ENCODE results near the gene RNF212.
A peak's percentile ranks its signal among the peaks of the same experiment; 100 is the strongest.
"Not testable (repeated sequence)": the region's sequence is repeated elsewhere in the genome, so short reads cannot be mapped to it uniquely, and the experiment has no call there.

The RNF212 gene

DNA sequence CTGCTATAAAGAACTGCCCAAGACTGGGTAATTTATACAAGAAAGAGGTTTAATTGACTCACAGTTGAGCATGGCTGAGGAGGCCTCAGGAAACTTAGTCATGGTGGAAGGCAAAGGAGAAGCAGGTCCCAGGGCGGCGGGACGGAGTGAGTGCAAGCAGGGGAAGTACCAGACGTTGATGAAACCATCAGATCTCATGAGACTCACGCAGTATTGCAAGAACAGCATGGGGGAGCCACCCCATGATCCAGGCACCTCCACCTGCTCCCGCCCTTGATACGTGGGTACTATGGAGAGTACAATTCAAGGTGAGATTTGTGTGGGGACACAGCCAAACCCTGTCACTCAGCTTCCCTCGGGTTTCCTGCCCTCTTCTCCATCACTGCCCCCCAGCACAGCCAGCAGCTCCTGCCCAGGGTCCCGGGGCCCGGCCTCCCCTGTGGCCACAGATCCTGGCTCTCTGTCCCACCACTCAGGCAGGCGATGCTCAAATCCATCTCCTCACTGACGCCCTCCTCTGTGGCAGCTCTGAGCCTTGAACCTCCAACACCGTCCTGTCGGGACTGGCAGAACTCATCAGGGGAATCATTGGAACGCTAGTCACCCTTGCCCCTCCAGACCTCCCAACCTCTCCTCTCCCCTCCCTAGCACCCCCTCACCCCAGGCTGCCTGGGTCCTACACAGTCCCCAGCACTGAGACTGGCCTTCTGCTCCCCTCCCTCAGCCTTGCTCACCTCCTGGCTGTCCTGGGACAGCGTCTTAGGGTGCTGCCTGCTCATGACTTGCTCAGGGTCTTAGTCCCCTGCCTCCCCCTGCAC lies 64.4 kb downstream of the RNF212 start:
- peak; percentile 46 to 56 for DNase-seq (ENCODE audit: low read depth in 2 of 2)

DNA sequence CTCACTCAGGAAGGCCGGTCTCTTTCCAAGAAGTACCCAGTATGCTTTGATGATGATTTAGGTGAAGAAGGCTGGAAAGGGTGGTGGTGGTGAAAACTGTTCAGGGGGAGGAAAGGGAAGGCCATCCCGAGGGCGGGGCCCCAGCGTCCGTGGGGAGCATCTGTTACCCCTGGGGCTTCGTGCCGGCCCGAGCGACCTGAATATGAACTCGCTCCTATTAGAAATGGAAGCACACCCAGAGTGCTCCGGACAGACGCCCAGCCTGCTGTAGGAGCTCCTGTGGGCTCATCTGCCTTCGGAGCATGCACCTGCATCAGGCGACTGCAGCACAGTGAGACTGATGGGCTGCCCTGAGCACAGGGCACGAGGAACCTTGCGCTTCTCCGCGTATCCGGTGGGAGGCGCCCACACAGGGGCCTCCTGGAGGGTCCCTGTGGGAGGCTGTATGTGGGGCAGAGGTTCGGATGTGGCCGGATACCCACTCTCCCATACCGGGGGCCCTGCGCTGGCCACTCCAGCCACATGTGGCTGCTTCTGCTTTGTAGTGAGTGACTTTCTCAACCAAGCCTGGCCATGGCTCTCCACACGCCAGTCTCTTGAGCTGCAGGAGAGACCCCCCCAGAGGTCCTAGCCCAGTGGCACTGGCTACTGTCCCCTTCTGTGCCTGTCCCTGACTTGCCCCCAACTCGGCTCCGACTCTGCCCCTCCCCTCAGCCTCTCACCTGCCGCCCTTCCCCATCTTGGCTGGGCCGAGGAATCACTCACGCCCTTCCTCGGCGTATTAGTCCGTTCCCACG lies 65.2 kb downstream of the RNF212 start:
- DNase-seq (ENCODE audit: low read depth in 2 of 2): no peak

DNA sequence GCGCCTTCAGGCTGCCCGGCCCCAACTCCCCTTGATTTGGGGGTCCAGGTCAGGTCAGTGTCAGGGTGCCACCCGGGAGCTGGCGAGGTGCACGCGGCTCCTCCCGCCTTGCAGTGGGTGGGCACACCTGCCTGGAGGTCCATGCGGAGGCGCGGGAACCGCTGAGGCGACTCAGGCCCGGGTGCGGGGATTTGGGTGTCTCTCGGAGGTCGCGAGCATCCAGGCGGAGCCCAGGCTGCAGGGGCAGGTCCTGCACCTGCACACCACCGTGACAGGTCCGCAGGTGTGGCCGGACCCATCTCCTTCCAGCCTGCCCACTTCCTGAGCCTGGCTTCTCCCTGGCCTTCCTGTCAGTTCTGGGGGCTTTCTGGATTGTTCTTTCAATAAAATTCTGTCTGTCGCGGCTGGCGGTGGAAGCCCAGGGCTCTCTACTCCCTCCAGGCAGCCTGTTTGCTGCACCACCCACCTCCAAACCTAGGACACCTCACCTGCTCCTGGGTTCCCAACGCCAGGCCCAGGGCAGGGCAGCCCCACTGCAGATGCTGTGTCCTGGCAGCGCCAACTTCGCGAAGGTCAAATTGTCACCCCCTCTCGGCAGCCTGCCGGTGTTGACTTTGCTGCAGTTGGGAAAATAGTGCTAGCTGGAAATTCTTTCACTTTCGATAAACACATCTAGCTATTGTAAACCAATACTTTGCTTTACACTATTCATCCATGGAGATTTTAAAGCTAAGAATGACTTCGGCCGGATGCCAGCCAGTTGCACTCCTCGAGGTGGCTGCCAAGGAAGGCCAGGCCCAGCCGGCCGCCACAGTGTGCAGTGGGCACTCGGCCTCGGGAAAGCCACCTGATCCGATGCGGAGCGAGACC lies 66.0 kb downstream of the RNF212 start:
- DNase-seq (ENCODE audit: low read depth in 2 of 2): no peak

DNA sequence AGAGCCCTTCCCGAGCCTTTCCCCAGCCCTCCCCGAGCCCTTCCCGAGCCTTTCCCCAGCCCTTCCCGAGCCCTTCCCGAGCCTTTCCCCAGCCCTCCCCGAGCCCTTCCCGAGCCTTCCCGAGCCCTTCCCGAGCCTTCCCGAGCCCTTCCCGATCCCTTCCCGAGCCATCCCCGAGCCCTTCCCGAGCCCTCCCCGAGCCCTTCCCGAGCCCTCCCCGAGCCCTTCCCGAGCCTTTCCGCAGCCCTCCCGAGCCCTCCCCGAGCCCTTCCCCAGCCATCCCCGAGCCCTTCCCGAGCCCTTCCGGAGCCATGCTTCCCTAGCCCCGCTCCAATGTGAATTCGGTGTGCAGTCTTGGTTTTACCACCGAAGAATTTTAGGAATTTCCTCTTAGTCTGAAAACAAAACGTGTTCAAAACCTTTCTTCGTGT lies 66.8 kb downstream of the RNF212 start:
- DNase-seq (ENCODE audit: low read depth in 2 of 2): not testable (repeated sequence)

DNA sequence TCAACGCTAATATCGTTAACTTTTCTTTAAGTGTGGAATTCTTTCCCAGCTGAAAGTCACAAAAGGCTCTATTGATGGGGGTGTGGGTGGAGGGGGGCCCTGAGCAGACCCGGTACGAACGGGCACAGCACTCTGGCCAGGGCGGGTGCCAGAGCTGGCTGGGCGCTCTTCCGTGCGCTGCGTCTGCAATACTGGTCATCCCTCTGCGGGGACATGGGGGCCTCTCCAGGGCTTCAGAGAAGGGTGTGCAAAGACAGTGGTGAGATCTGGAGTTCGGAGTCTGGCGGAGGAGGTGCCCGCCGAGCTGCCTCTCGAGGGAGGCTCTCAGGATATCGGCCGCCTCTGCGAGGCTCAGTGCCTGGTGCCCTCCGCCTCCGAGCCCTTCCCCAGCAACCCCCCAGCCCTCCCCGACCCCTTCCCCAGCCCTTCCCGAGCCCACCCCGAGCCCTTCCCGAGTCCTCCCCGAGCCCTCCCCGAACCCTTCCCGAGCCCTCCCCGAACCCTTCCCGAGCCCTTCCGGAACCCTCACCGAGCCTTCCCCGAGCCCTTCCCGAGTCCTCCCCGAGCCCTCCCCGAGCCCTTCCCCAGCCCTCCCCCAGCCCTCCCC lies 67.7 kb downstream of the RNF212 start:
- no peak for DNase-seq (ENCODE audit: low read depth in 2 of 2)

DNA sequence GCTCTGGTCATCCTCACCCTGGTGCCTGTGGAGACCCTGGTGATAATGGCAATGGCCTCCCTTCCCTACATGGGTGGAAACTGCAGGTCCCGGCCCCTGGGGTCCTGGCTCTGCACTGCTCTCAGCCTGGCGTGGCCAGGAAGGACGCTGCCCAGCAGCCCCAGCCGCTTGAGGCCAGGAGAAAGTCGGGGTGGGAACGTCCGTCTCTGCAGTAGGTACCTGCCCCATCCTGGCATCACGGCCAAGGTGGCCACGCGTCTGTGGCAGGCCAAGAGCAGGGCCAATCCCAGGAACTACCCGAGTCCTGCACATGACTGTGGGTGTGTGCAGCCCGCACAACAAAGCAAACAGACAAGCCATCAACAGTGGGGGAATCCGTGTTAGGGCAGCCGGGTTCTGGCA lies 68.2 kb downstream of the RNF212 start:
- no peak for DNase-seq (ENCODE audit: low read depth in 2 of 2)

DNA sequence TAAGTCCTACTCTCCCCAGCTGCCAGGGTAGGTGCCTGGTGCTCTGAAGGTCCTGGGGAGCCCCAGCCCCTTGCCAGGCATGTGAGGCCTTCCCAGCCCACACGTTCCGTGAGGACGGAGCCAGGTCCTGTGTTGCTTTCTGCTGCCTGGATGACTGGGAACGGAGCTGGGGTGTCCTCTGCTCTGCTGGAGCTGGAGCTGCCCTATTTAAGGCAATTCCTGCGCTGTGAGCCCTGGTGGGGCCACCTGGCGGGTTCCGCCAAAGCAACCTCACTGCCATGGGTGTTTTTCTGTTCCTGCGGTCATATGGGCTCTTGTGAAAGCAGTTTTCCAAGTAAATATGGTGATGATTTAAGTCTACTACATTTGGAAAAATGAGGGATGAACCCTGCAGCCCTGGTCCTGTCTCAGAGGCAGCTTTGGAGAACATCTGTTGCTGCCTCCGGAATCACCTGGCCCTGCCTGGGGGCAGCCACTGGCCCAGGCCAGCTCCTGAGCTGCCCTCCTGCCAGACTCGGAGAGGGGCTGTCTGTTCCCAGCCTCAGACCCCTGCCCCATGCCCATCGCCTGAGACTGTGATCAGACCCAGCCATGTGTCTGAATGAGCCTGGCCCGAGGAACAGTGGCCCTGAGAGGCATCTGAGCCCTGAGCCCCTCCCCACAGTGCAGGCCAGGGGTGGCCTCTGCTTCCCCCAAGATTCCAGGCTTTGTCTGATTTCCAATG lies 68.7 kb downstream of the RNF212 start:
- no peak for DNase-seq (ENCODE audit: low read depth in 2 of 2)

DNA sequence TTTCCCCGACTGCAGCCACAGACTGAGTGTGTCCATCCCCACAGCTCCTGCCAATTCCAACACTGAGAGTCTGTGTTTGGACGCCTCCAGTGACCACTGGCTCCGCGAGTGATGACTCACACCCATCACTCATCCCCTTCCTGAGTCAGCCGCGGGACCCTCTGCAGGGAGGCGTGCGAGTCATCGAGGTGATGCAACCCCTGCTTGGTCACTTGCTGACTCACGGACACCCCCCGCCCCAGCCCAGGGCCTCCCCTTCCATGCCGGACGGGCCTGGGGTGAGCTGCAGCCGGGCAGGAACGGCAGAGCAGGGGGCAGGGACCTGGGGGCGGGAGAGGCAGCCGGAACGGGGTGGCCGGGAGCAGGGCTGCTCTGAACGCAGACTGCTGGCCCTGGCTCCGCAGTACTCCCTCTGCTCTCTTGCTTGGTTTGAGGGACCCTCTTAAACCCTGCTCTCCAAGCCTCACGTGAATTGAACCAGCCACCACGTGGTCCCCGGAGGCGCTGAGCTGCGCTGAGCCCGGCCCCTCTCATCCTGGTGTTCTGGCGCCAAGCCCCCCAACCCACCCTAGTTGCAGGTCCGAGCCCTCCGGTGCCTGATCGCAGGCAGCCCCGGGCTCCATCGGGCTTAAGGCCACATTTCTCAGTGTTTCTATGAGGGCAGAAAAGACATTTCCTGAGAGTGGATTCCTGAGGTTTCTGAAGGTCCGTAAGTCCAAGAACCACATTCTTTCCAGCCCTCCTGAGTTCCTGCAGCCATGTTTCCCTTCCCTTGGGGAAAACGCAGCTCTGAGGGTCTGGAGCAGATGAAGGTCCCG lies 69.5 kb downstream of the RNF212 start:
- DNase-seq (ENCODE audit: low read depth in 2 of 2): peak; percentile 29 to 30

DNA sequence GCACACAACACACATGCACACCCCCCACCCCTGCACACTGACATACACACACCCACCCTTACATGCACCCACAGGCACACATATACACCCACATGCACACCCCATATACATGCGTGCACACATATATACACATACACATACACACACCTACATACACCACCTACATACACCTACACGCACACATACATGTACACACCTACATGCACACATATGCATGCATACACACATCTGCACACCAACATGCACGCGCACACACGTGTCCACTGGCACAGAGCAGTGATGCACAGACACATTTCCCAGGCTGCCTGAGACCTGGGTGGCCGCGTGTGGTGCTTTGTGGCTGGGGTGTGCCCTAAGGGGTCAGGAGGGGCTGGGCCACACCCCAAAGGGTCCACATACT lies 70.2 kb downstream of the RNF212 start:
- no peak for DNase-seq (ENCODE audit: low read depth in 2 of 2)

DNA sequence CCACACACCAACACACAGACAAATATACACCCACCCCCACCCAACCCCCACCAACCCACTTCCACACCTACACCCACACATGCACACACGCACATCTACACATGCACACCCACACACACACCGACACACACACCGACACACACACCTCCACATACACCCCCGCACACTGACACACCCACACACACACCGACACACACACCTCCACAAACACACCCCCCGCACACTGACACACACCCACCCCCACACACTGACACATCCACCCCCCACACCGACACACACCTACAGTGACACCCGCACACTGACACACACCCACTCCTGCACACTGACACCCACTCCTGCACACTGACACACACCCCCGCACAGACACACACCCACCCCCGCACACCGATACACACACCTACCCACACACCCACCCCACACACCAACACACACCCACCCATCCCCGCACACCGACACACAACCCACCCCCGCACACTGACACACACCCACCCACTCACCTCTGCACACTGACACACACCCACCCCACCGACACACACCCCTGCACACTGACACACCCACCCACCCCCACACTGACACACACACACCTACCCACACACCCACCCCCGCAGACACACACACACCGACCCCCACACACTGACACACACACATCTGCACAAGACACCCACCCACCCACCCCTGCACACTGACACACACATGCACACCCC lies 70.9 kb downstream of the RNF212 start:
- no peak for DNase-seq (ENCODE audit: low read depth in 2 of 2)

DNA sequence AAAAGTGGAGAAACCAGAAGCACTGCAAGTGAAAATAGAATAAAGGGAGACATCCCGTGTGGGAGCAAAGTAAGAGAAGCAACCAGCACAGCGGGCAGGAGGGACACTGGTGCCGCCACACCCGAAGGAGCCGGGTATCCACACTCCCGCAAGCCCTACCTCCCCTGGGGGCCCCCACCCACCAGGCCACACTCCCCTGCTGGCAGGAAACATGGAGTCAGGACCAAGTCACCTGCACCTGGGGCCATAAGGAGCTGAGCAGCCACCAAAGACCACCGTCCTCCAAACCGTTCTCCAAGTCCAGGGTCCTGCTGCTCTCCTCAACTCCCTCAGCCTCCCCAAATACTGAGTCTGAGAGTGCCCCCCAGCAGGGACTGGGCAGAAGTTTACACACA lies 71.4 kb downstream of the RNF212 start:
- DNase-seq (ENCODE audit: low read depth in 2 of 2): no peak

DNA sequence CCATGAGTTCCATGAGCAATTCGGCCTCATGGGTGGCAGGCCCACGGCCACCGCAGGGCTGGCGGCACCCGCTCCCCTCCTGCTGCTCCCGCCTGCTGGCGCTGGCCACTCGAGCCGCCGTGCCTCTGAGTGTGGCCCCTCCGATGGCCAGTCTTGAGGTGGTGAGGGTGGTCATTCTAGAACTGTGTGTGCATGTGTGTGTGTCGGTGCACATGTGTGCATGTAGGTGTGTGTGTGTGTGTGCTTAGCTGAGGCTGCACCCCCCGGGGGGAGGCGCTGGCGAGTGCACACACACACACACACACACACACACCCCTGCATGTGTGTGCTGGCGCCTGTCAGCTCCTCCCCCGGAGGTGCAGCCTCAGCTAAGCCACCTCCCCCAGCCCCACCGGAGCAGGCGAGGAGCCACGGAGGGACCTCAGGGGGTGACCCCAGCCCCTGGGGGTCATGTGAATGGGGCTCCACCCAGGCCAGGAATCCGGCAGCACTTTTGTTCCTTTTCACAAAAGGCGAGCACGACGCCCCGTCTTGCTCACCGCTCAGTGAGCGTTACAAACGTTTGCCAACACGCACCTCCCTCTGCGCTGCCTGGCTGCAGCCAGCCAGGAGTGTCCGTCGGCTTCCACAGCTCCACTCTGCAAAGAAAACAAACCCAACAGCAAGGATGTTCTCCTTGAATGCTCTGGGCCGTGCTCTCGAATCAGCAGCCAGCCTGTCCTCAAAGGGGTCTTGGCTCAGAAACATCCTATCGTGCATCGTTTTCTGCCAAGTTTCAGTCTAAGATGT lies 72.0 kb downstream of the RNF212 start:
- DNase-seq (ENCODE audit: low read depth in 2 of 2): no peak

DNA sequence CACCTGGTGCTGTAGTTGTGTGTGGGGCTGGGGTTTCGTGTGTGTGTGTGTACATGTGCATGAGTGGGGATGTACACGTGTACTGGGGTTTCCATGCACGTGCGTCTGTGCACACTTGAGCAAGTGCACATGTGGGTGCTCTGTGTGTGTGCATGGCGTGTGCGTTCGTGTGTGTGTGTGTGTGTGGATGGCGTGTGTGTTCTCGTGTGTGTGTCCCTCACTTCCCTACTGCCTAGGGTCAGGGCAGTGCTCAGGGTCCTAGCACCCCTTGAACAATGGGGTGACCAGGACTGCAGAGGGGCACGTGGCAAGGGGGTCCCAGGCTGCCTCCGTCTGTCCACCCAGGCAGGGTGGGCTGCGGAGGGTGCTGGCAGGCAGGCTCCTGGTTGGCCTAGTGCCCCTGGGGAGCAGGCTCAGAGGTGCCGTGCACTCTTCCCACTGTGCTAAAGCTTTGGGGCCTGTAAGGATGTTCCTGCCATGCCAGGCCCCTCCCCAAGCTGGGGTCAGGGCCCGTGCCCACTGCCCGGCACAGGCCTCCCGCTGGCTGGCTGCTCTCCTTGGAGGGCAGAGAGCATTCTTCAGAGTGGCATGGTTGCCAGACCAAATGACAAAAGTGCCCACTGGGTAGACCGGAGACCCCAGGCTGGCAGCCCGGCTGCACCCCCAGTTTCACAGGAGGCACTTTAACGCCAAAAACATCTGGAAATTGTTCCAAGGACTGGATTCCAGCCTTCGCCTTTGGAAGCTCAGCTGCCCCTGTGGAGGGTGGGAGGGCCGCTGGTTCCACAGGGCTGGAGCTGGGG lies 72.8 kb downstream of the RNF212 start:
- no peak for DNase-seq (ENCODE audit: low read depth in 2 of 2)

DNA sequence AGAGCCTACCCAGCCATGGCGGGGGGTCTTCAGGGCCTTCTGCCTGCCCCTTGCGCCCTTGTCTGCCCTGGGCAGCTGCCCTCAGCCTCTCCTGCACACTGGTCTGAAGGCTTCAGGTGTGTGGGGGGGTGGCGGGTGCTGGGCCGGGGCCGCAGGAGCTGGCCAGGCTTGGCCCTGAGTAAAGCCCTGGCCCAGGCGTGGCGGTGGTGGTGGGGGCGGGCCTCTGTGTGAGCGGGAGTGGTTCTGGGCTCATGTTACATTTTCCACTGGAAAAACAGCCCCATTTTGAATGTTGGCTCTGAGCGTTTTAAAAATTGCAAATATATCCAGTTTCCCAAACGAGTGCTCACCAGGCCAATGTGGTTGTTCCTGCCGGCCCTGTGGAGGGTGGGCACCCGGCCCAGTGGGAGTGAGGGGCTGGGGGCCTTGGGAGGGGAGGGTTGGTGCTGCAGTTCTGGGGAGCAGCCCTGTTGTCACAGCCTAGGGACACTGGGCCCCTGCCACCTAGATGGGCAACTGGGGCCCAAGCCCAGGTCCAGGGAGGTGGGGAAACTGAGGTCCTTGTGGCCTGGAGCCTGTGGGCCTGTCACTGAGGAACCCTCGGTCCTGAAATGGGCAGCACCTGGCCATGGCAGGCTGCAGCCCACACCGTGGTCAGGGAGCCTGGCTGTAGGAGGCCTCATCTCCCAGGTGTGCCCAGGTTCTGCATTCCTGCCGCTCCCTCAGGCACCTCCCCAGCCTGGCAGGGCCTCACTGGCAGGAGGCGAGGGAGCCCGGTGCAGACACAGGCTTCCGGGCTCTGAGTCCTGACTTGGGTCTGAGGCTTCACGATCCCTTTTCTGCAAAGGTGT lies 73.6 kb downstream of the RNF212 start:
- no peak for DNase-seq (ENCODE audit: low read depth in 2 of 2)

DNA sequence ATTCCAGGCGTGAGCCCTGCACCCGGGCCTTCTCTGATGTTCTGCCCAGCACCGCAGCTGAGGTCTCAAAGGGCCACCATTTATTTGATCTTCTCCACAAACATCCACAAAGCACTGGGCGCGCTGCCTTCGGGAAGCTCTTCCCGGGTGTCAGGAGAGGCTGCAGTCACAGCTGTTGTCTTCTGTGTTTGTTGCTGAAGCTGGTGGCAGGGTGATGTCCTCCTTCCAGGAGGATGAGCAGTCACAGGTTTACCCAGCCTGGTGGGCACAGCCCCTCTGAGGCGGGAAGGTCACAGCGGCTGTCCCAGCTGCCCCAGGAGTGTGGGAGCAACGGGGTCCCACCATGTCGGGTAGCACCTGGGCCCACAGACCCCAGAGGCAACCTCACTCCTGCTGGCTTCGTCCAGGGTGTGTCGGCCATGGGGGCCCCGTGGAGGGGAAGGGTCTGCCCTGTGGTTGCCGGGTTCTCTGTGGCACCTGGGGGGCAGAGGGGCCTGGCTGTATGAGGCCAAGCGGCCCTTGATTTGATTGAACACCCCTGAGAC lies 74.3 kb downstream of the RNF212 start:
- no peak for DNase-seq (ENCODE audit: low read depth in 2 of 2)

DNA sequence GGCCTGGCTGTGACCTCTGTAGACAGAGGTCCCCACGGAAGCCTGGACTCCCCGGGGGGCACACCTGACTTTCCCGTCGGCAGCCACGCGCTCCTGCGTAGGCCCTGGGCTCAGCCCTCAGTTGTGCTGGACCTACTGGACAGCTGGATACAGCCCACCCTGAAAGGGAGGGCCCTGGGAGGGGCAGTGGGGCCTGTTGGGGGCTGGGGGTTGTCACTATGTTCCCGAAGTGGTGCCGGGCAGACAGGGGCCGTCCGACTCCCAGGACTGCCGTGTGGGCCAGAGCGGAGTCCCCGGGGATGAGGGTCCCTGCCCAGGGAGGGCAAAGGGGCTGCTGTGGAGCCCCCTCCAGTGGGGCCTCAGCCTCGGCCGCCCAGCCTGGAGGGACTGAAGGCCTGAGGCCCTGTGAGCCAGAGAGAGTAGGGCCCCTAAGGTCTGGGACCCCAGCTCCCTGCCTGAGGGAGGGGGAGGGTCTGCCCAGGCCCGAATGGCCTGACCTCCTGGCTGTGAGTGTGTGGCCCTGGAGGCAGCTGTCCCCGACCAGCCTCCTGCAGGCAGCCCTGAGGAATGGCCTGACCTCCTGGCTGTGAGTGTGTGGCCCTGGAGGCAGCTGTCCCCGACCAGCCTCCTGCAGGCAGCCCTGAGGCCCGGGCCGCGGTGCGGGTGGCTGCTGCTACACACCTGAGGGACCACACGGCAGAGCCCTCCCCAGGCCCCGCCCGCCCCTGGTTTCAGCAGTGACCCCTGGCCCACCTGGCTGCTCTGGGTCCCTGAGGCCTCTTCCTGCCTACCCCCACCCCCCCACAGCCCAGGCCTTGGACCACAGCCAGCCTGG lies 76.2 kb downstream of the RNF212 start:
- DNase-seq (ENCODE audit: low read depth in 2 of 2): no peak

Data from stimulated activated CD4-positive, alpha-beta T cell treated with anti-CD3 and anti-CD28 coated beads, Interleukin-15, amount 100 ng/mL, for 48 hours (primary cell).